SU-DHL-6 (cell line): ENCODE data around the gene ORAI3.

Experiments
- EZH2phosphoT487 ChIP-seq: fragments of 200-600 bp; sonication (generic), shearing (Covaris generic); conservative IDR thresholded peaks from 2 replicates; pipeline ENCODE4 v1.6.1; 2018; ENCODE audit warnings: mild to moderate bottlenecking, antibody characterized with exemption, low read length, moderate library complexity, mixed read lengths
- TF ChIP-seq, protein P1 (sequence below): fragments of 200-600 bp; sonication (generic); IDR thresholded peaks from one replicate; pipeline ENCODE4 v1.5.1; 2017; ENCODE audit warnings: antibody characterized with exemption, mild to moderate bottlenecking, low read length, moderate library complexity; ENCODE audit not compliant: insufficient read depth, poor library complexity, severe bottlenecking

DNA sequence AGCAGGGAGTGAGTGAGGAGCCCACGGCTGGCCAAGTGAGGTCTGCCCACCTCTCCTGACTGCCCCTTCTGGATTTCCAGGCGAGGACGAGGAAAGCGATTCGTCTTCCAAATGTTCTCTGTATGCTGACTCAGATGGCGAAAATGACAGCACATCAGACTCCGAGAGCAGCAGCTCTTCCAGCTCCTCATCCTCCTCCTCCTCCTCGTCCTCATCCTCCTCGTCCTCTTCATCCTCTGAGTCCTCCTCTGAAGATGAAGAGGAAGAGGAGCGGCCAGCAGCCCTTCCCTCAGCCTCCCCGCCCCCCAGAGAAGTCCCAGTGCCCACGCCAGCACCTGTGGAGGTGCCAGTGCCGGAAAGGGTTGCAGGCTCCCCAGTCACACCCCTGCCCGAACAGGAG is 22.4 kb downstream of the ORAI3 start:
- TF ChIP-seq, protein P1, sequence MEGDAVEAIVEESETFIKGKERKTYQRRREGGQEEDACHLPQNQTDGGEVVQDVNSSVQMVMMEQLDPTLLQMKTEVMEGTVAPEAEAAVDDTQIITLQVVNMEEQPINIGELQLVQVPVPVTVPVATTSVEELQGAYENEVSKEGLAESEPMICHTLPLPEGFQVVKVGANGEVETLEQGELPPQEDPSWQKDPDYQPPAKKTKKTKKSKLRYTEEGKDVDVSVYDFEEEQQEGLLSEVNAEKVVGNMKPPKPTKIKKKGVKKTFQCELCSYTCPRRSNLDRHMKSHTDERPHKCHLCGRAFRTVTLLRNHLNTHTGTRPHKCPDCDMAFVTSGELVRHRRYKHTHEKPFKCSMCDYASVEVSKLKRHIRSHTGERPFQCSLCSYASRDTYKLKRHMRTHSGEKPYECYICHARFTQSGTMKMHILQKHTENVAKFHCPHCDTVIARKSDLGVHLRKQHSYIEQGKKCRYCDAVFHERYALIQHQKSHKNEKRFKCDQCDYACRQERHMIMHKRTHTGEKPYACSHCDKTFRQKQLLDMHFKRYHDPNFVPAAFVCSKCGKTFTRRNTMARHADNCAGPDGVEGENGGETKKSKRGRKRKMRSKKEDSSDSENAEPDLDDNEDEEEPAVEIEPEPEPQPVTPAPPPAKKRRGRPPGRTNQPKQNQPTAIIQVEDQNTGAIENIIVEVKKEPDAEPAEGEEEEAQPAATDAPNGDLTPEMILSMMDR = no peak
- no peak for TF ChIP-seq EZH2phosphoT487
